H1 (cell line): ENCODE data around the gene UVRAG. TPM values are rescaled to one million over a fixed set of nuclear protein-coding genes. Genes with fewer than 3 reads are reported as not detected.
A peak's percentile ranks its signal among the peaks of the same experiment; 100 is the strongest.

Experiments
- ASH2L ChIP-seq: fragments of 200-600, 300-600 bp; sonication (generic); IDR thresholded peaks from one replicate; pipeline ENCODE4 v1.7.1; 2017; ENCODE audit warnings: low read length
- CBX8 ChIP-seq: fragments of 300-800, 300-1000 bp; sonication (generic); IDR thresholded peaks from 2 replicates; pipeline ENCODE4 v1.7.1; 2016; ENCODE audit warnings: low read depth, low read length, borderline replicate concordance
- CTBP2 ChIP-seq: IDR thresholded peaks from 2 replicates; pipeline ENCODE4 v1.7.0; 2011; ENCODE audit warnings: borderline replicate concordance, mild to moderate bottlenecking, moderate library complexity, mixed read lengths, low read length; ENCODE audit not compliant: insufficient read depth, insufficient read length
- EP300 ChIP-seq, 2 experiments: IDR thresholded peaks; 1 replicate in 1 of 2; 2 replicates in 1 of 2; pipeline ENCODE4 v1.6.1; 2011 to 2012; ENCODE audit warnings: low read depth in 2 of 2, low read length in 2 of 2, mild to moderate bottlenecking in 2 of 2, borderline replicate concordance in 1 of 2, inconsistent platforms in 1 of 2, moderate library complexity in 1 of 2
- EZH2 ChIP-seq: fragments of 200-600 bp; sonication (generic); IDR thresholded peaks from 2 replicates; pipeline ENCODE4 v1.7.1; 2012; ENCODE audit warnings: low read depth, mild to moderate bottlenecking, moderate library complexity, low read length, inconsistent platforms; ENCODE audit not compliant: severe bottlenecking
- FOSL1 ChIP-seq: IDR thresholded peaks from 2 replicates; pipeline ENCODE4 v1.6.1; 2011; ENCODE audit warnings: mild to moderate bottlenecking, low read depth, low read length, moderate library complexity; ENCODE audit not compliant: insufficient read depth
- GABPA ChIP-seq: IDR thresholded peaks from 2 replicates; pipeline ENCODE4 v1.6.1; 2011; ENCODE audit warnings: mild to moderate bottlenecking, low read length, moderate library complexity, borderline replicate concordance; ENCODE audit not compliant: insufficient read depth
- HDAC2 ChIP-seq, 2 experiments: fragments of 300-600 bp in 1 of 2; sonication (generic) in 1 of 2; IDR thresholded peaks; 2 replicates each; pipeline ENCODE4 v1.6.1; 2011 to 2012; ENCODE audit warnings: low read depth in 2 of 2, low read length in 2 of 2, mild to moderate bottlenecking in 2 of 2, moderate library complexity in 2 of 2, borderline replicate concordance in 1 of 2, inconsistent platforms in 1 of 2
- KDM4A ChIP-seq: IDR thresholded peaks from one replicate; pipeline ENCODE4 v1.7.1; 2012; ENCODE audit warnings: low read depth, mild to moderate bottlenecking, moderate library complexity, low read length, inconsistent platforms; ENCODE audit not compliant: severe bottlenecking
- RFX5 ChIP-seq: IDR thresholded peaks from 2 replicates; pipeline ENCODE4 v1.6.1; 2011; ENCODE audit warnings: low read depth, low read length, improper control_type of control experiment, borderline replicate concordance
- RNF2 ChIP-seq: fragments of 200-900, 300-1000 bp; sonication (generic); IDR thresholded peaks from 2 replicates; pipeline ENCODE4 v1.7.1; 2016; ENCODE audit warnings: borderline replicate concordance, low read depth, mild to moderate bottlenecking, antibody characterized with exemption, low read length; ENCODE audit not compliant: poor library complexity, severe bottlenecking; ENCODE audit errors: missing control alignments
- SIN3A ChIP-seq, 2 experiments: IDR thresholded peaks in 1 of 2; conservative IDR thresholded peaks in 1 of 2; 2 replicates each; pipeline ENCODE4 v1.6.1; 2011 to 2012; ENCODE audit warnings: low read length in 2 of 2, improper control_type of control experiment in 1 of 2, low read depth in 1 of 2, mild to moderate bottlenecking in 1 of 2
- SP4 ChIP-seq: IDR thresholded peaks from 2 replicates; pipeline ENCODE4 v1.6.1; 2012; ENCODE audit warnings: low read length, inconsistent platforms
- SRF ChIP-seq: IDR thresholded peaks from 2 replicates; pipeline ENCODE4 v1.6.1; 2011; ENCODE audit warnings: mild to moderate bottlenecking, low read depth, low read length, moderate library complexity
- TBP ChIP-seq: IDR thresholded peaks from 2 replicates; pipeline ENCODE4 v1.6.1; 2011; ENCODE audit warnings: low read depth, low read length, improper control_type of control experiment
- TEAD4 ChIP-seq: IDR thresholded peaks from 2 replicates; pipeline ENCODE4 v1.6.1; 2012; ENCODE audit warnings: low read depth, low read length, inconsistent platforms, mixed read lengths
- ZNF274 ChIP-seq: IDR thresholded peaks from 2 replicates; pipeline ENCODE4 v1.7.0; 2012; ENCODE audit warnings: low read length, borderline replicate concordance; ENCODE audit errors: extremely low read depth
- polyA plus RNA-seq, 7 experiments: library from polyadenylated mRNA; depleted of rRNA in 3 of 7; stranded (reverse) in 5 of 7; unstranded in 2 of 7; fragments of >200 nt in 5 of 7; fragments of 200-250 nt in 2 of 7; gene quantifications; 1 replicate in 5 of 7; 2 replicates in 1 of 7; 4 replicates in 1 of 7; pipeline versions ENCODE4 v1.2.1 to v1.2.3, GENCODE V29; 2011 to 2013; ENCODE audit warnings: missing spikeins in 2 of 7, mixed read lengths in 2 of 7
- total RNA-seq: library from RNA; stranded (reverse); fragmentation: NEBNext Ultra II Directional; extraction: Animal tissue kit (Norgen Biotek cat#: 25700); gene quantifications from 2 replicates; pipeline ENCODE4 v1.2.1, GENCODE V29; 2021
- TF ChIP-seq, protein P1 (sequence below): IDR thresholded peaks from 2 replicates; pipeline ENCODE4 v1.6.1; 2011; ENCODE audit warnings: low read length, improper control_type of control experiment
- TF ChIP-seq, protein P2 (sequence below): IDR thresholded peaks from 2 replicates; pipeline ENCODE4 v1.6.1; 2012; ENCODE audit warnings: inconsistent platforms

Gene UVRAG
- total and polyA plus RNA-seq, 2 of the 8 experiments (the other 6 are each of a cell fraction or from before 2014, with no cell fraction given) = 5.5 to 14.7 TPM

DNA sequence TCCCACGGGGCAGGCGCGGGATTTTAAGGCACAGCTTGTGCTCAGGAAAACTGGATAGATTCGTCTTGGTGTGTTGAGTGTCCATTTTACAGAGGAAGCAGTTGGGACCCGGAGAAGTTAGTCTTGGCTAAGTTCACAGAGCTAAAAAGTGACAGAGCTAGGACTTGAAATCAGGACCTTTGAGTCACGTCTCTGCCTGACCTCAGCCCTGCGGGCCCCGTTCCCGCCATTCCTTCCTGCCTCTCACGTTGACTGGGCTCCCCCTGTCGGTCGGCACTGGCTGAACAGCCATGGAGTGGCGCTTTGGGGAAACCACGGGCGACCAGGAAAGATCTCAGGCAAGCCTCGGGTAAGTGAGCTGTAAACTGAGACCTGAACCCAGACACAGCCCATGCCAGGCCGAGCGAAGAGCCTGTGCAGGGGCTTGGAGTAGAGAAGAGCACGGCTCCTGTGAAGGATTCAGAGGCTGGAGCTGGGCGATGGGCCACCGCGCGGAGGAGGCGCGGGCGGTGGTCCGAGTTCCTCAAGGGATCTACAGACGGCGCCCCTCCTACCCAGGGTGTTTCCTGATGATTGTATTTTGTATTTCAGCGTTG, 337.2 kb downstream of the UVRAG start (continued):
- no peak for TF ChIP-seq RNF2
- no peak for TF ChIP-seq EP300 (IDR thresholded peaks at IDR 0.05; ENCODE audit: borderline replicate concordance in 1 of 2, low read depth in 2 of 2, low read length in 2 of 2)
- peak; percentile 75 for TF ChIP-seq KDM4A
- peak; percentile 33 to 71; a peak in 2 of 4 replicates for TF ChIP-seq HDAC2 (IDR thresholded peaks at IDR 0.05; ENCODE audit: borderline replicate concordance in 1 of 2, low read depth in 2 of 2, low read length in 2 of 2)
- TF ChIP-seq, protein P1, sequence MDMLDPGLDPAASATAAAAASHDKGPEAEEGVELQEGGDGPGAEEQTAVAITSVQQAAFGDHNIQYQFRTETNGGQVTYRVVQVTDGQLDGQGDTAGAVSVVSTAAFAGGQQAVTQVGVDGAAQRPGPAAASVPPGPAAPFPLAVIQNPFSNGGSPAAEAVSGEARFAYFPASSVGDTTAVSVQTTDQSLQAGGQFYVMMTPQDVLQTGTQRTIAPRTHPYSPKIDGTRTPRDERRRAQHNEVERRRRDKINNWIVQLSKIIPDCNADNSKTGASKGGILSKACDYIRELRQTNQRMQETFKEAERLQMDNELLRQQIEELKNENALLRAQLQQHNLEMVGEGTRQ = no peak
- TF ChIP-seq, protein P2, sequence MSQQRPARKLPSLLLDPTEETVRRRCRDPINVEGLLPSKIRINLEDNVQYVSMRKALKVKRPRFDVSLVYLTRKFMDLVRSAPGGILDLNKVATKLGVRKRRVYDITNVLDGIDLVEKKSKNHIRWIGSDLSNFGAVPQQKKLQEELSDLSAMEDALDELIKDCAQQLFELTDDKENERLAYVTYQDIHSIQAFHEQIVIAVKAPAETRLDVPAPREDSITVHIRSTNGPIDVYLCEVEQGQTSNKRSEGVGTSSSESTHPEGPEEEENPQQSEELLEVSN = peak; percentile 98
- TF ChIP-seq SRF = no peak
- no peak for TF ChIP-seq CBX8
- peak; percentile 32; the same call in 1 of the 2 replicates for TF ChIP-seq TBP
- TF ChIP-seq GABPA = 0 out of 2 replicates have a peak, but pooled peaks have one; percentile 44
- TF ChIP-seq ZNF274 = no peak
- no peak for TF ChIP-seq SIN3A (conservative IDR thresholded peaks at IDR 0.05 in 1 of 2, IDR thresholded peaks at IDR 0.05 in 1 of 2; ENCODE audit: low read depth in 1 of 2, low read length in 2 of 2)
- TF ChIP-seq ASH2L = peak; percentile 50
- TF ChIP-seq CTBP2 = no peak
- no peak for TF ChIP-seq RFX5
- TF ChIP-seq EZH2 = peak; percentile 39
- peak; percentile 53; the same call in 1 of the 2 replicates for TF ChIP-seq SP4
- TF ChIP-seq TEAD4 = no peak; the same call in 1 of the 2 replicates
- no peak for TF ChIP-seq FOSL1
